Measurements from ENCODE around the gene SLC17A4.

DNA sequence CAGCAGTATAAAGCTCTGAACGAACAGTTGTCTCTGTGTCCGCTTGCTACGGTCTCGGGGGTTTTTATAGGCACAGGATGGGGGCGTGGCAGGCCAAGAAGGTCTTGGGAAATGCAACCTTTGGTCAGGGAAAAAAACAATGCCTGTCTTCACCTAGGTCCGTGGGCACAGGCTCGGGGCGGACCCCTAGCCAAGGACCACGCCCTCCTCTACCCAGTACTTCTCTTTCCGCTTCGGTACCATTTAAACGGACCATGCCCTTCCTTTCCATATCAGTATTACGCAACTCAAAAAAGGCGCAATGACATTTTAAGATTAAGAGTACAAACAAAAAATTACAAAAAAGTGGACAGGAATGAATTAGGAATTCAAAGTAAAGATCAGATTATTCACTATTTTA is 44.3 kb upstream of the SLC17A4 start:
- TF ChIP-seq, protein P1, sequence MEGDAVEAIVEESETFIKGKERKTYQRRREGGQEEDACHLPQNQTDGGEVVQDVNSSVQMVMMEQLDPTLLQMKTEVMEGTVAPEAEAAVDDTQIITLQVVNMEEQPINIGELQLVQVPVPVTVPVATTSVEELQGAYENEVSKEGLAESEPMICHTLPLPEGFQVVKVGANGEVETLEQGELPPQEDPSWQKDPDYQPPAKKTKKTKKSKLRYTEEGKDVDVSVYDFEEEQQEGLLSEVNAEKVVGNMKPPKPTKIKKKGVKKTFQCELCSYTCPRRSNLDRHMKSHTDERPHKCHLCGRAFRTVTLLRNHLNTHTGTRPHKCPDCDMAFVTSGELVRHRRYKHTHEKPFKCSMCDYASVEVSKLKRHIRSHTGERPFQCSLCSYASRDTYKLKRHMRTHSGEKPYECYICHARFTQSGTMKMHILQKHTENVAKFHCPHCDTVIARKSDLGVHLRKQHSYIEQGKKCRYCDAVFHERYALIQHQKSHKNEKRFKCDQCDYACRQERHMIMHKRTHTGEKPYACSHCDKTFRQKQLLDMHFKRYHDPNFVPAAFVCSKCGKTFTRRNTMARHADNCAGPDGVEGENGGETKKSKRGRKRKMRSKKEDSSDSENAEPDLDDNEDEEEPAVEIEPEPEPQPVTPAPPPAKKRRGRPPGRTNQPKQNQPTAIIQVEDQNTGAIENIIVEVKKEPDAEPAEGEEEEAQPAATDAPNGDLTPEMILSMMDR (conservative IDR thresholded peaks at IDR 0.05; ENCODE audit: low read depth, low read length): no peak
- TF ChIP-seq EZH2 (IDR thresholded peaks at IDR 0.05; ENCODE audit: low read length, unreplicated experiment) (no peak), EZH2phosphoT487 (IDR thresholded peaks at IDR 0.05; ENCODE audit: borderline replicate concordance, low read length) (no peak)

All from PC-3 (cell line).